Measurements from ENCODE around the gene FOXN3.

DNA sequence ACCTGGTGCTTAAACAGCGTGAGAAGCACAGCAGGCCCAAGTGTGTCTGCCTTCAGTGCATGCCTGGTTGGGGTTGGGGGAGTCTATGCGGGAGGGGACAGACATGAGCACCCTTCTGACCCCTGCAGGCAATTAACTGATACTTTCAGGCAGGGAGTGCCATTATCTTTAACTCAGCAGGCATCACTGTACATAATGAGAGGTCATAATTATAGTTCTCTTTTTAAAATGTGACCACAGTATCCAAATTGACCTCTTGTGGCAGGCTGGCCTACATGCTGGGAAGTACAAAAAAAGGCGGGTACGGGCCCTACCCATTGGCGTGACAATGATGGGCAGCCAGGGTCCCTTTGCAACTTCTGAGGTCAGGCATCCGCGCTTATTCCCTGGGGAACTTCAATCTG is 209.1 kb downstream of the FOXN3 start:
- TF ChIP-seq, protein P1, sequence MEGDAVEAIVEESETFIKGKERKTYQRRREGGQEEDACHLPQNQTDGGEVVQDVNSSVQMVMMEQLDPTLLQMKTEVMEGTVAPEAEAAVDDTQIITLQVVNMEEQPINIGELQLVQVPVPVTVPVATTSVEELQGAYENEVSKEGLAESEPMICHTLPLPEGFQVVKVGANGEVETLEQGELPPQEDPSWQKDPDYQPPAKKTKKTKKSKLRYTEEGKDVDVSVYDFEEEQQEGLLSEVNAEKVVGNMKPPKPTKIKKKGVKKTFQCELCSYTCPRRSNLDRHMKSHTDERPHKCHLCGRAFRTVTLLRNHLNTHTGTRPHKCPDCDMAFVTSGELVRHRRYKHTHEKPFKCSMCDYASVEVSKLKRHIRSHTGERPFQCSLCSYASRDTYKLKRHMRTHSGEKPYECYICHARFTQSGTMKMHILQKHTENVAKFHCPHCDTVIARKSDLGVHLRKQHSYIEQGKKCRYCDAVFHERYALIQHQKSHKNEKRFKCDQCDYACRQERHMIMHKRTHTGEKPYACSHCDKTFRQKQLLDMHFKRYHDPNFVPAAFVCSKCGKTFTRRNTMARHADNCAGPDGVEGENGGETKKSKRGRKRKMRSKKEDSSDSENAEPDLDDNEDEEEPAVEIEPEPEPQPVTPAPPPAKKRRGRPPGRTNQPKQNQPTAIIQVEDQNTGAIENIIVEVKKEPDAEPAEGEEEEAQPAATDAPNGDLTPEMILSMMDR (IDR thresholded peaks at IDR 0.05; ENCODE audit: insufficient read depth, low read length), result no peak
- no peak for TF ChIP-seq GABPA (IDR thresholded peaks at IDR 0.05; ENCODE audit: low read depth)
- TF ChIP-seq, protein P2, sequence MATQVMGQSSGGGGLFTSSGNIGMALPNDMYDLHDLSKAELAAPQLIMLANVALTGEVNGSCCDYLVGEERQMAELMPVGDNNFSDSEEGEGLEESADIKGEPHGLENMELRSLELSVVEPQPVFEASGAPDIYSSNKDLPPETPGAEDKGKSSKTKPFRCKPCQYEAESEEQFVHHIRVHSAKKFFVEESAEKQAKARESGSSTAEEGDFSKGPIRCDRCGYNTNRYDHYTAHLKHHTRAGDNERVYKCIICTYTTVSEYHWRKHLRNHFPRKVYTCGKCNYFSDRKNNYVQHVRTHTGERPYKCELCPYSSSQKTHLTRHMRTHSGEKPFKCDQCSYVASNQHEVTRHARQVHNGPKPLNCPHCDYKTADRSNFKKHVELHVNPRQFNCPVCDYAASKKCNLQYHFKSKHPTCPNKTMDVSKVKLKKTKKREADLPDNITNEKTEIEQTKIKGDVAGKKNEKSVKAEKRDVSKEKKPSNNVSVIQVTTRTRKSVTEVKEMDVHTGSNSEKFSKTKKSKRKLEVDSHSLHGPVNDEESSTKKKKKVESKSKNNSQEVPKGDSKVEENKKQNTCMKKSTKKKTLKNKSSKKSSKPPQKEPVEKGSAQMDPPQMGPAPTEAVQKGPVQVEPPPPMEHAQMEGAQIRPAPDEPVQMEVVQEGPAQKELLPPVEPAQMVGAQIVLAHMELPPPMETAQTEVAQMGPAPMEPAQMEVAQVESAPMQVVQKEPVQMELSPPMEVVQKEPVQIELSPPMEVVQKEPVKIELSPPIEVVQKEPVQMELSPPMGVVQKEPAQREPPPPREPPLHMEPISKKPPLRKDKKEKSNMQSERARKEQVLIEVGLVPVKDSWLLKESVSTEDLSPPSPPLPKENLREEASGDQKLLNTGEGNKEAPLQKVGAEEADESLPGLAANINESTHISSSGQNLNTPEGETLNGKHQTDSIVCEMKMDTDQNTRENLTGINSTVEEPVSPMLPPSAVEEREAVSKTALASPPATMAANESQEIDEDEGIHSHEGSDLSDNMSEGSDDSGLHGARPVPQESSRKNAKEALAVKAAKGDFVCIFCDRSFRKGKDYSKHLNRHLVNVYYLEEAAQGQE (IDR thresholded peaks at IDR 0.05; ENCODE audit: insufficient replicate concordance, low read depth), result no peak
- no peak for TF ChIP-seq POLR2AphosphoS5 (IDR thresholded peaks at IDR 0.05; ENCODE audit: low read depth)
- TF ChIP-seq SPI1 (IDR thresholded peaks at IDR 0.05; ENCODE audit: borderline replicate concordance, low read depth), result no peak

Measured in HL-60 (cell line).